Calu3 (cell line): ENCODE data around the gene UQCC2. TPM values are rescaled to one million over a fixed set of nuclear protein-coding genes. Genes with fewer than 3 reads are reported as not detected.

Experiments
- BruUV-seq: library from RNA; stranded (reverse); fragments of 400-500 nt; replicated peaks from 2 replicates; lab custom pipeline; 2021; lab: Mats Ljungman, UMichigan
- CTCF ChIA-PET: fragments of 300-600 bp; sonication (Branson Sonifier 250); formaldehyde crosslinking; loops from one replicate; lab custom pipeline; 2022; ENCODE audit warnings: antibody characterized with exemption; lab: Charles Lee
- DNase-seq: peaks from one replicate; pipeline ENCODE4 v3.0.0; 2022
- H3K27ac Mint-ChIP-seq: one replicate; pipeline ENCODE4 v1.8.0; 2022; ENCODE audit warnings: mixed read lengths; ENCODE audit not compliant: unreplicated experiment
- H3K27me3 Mint-ChIP-seq: one replicate; pipeline ENCODE4 v1.8.0; 2022; ENCODE audit warnings: mixed read lengths; ENCODE audit not compliant: unreplicated experiment
- H3K36me3 Mint-ChIP-seq: one replicate; pipeline ENCODE4 v1.8.0; 2022; ENCODE audit warnings: mild to moderate bottlenecking, moderate library complexity, mixed read lengths; ENCODE audit not compliant: insufficient read depth, unreplicated experiment
- H3K4me1 Mint-ChIP-seq: one replicate; pipeline ENCODE4 v1.8.0; 2022; ENCODE audit warnings: mild to moderate bottlenecking, low read depth, mixed read lengths; ENCODE audit not compliant: unreplicated experiment
- H3K4me3 Mint-ChIP-seq: one replicate; pipeline ENCODE4 v1.8.0; 2022; ENCODE audit warnings: mild to moderate bottlenecking, low read depth, moderate library complexity, mixed read lengths; ENCODE audit not compliant: unreplicated experiment
- H3K9me3 Mint-ChIP-seq: one replicate; pipeline ENCODE4 v1.8.0; 2022; ENCODE audit warnings: low read depth, mixed read lengths; ENCODE audit not compliant: unreplicated experiment
- intact Hi-C: fragments of 100-400 bp; cut with micrococcal nuclease; formaldehyde crosslinking; loops from one replicate; pipeline ENCODE4 v1.10.0; 2022; ENCODE audit not compliant: unreplicated experiment
- total RNA-seq: library from RNA; stranded (reverse); gene quantifications from 2 replicates; pipeline ENCODE4 v1.2.3, GENCODE V29; 2022
- TF ChIP-seq, protein P1 (sequence below): fragments of 200-600 bp; IDR thresholded peaks from one replicate; pipeline ENCODE4 v1.8.0; 2022; ENCODE audit warnings: antibody characterized with exemption; ENCODE audit not compliant: unreplicated experiment

Gene UQCC2
- total RNA-seq, 1 experiment from 2014 or later = 142 TPM

DNA sequence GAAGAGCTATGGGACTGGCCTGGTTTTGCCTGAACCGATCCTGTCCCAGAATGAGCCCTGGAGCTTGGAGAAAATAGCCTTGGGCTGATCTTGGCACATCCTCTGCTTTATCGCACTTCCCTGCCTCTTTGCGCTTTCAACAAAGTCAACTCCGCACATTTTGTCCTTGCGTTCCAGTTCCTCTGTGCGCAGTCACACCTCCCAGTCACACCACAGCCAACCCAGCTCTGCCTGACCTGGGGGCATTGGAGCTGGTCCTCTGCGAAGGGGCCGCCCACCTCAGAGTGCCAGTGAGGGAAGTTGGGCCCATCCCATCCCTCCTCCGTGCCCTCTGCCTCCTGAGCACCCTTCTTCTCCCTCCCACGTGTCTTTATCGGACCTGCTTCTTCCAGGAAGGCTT is 16.9 kb upstream of the UQCC2 start:
- no peak overlapping the region for H3K27ac Mint-ChIP-seq
- CTCF ChIA-PET = interaction anchor here (1.0 kb wide), 1 partner anchor 17 kb away, joined by 4 read pairs; the partner anchor contains the start of gene UQCC2
- BruUV-seq = no TSS peak

DNA sequence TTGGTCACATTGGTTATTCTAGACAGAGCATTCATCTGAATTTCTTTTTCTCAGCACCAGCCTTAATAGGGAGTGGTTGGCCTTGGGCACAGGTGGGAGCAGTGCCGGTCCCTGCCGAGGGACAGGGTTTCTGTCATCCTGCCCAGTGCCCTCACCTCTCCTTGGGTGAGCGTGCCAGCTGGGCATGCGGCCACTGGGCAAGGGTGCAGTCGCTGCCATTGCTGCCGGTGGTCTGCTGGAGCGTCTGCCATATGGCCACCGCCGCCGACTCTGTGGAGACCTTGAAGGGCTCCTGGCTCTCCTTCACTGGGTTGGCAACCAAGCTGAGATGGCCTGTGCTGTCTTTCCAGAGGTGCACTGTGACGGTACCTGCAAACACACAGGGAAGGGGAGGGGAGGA is 16.4 kb upstream of the UQCC2 start:
- no peak overlapping the region for H3K4me3 Mint-ChIP-seq
- no peak for DNase-seq
- H3K27ac Mint-ChIP-seq = no peak overlapping the region
- peaks cover 16% of the 10 kb centered on the region for H3K27me3 Mint-ChIP-seq
- no peaks in the 10 kb centered on the region for H3K36me3 Mint-ChIP-seq
- BruUV-seq = no TSS peak
- TF ChIP-seq, protein P1, sequence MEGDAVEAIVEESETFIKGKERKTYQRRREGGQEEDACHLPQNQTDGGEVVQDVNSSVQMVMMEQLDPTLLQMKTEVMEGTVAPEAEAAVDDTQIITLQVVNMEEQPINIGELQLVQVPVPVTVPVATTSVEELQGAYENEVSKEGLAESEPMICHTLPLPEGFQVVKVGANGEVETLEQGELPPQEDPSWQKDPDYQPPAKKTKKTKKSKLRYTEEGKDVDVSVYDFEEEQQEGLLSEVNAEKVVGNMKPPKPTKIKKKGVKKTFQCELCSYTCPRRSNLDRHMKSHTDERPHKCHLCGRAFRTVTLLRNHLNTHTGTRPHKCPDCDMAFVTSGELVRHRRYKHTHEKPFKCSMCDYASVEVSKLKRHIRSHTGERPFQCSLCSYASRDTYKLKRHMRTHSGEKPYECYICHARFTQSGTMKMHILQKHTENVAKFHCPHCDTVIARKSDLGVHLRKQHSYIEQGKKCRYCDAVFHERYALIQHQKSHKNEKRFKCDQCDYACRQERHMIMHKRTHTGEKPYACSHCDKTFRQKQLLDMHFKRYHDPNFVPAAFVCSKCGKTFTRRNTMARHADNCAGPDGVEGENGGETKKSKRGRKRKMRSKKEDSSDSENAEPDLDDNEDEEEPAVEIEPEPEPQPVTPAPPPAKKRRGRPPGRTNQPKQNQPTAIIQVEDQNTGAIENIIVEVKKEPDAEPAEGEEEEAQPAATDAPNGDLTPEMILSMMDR = no peak
- peaks cover 31% of the 10 kb centered on the region for H3K4me1 Mint-ChIP-seq
- CTCF ChIA-PET = interaction anchor here (1.0 kb wide), 1 partner anchor 16 kb away, joined by 4 read pairs; the partner anchor contains the start of gene UQCC2
- intact Hi-C loops = no loop called here
- H3K9me3 Mint-ChIP-seq = no peaks in the 10 kb centered on the region

More for the DNA sequence above, 16.9 kb upstream of the UQCC2 start:
- no peak for DNase-seq
- H3K27me3 Mint-ChIP-seq = peaks cover 11% of the 10 kb centered on the region
- no peaks in the 10 kb centered on the region for H3K36me3 Mint-ChIP-seq
- TF ChIP-seq, protein P1 = no peak
- intact Hi-C loops = no loop called here
- H3K4me3 Mint-ChIP-seq = no peak overlapping the region
- H3K9me3 Mint-ChIP-seq = no peaks in the 10 kb centered on the region
- H3K4me1 Mint-ChIP-seq = peaks cover 36% of the 10 kb centered on the region

DNA sequence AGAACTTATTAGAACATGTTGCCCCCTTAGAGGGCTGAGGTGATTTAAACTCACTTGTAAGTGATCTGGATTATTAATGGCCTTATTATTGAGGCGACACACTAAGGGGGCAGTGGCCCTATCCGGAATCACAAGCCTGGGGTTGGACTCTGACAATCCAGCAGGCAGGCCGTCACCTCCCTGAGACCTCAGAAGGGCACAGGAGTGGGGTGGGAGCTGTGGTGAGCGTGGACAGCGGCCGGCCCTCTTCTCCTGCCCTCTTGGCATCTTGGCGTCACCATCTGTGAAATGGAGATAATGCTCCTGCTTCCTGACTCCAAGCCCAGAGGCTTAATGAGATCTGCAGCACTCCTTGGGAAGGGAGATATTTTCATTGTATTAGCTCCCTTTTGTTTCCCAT is 15.6 kb upstream of the UQCC2 start:
- no peak overlapping the region for H3K27ac Mint-ChIP-seq
- no peaks in the 10 kb centered on the region for H3K36me3 Mint-ChIP-seq
- no TSS peak for BruUV-seq
- no peaks in the 10 kb centered on the region for H3K9me3 Mint-ChIP-seq
- H3K4me1 Mint-ChIP-seq = peaks cover 23% of the 10 kb centered on the region
- peaks cover 24% of the 10 kb centered on the region for H3K27me3 Mint-ChIP-seq
- no peak for DNase-seq
- intact Hi-C loops = no loop called here
- no peak overlapping the region for H3K4me3 Mint-ChIP-seq
- CTCF ChIA-PET = no interaction called here
- TF ChIP-seq, protein P1 = no peak

DNA sequence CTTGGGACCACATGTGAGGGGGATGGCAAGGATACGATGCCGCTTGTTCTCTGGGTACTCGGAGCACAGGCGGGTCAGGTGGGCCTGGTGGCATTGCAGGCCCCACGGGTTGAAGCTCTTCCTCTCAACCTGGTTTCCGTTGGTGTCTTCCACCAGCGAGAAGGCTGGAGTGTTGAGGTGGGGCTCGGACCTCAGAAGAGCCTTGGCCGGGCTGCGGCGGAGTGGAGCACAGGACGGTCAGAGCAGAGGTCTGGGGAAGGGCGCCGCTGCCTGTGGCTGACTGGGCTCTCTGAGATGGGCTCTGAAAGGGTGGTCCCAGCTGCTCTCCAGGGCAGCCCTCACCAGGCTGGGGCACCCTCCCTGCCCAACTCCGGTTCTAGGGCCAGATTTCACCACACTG is 15.2 kb upstream of the UQCC2 start:
- peaks cover 18% of the 10 kb centered on the region for H3K4me1 Mint-ChIP-seq
- BruUV-seq = no TSS peak
- CTCF ChIA-PET = no interaction called here
- no peak for DNase-seq
- no peak overlapping the region for H3K27ac Mint-ChIP-seq
- H3K36me3 Mint-ChIP-seq = no peaks in the 10 kb centered on the region
- H3K27me3 Mint-ChIP-seq = peaks cover 26% of the 10 kb centered on the region
- intact Hi-C loops = no loop called here
- H3K4me3 Mint-ChIP-seq = no peak overlapping the region
- H3K9me3 Mint-ChIP-seq = no peaks in the 10 kb centered on the region
- TF ChIP-seq, protein P1 = no peak
